Left ventricle myocardium inferior (tissue), 1 donor: Measurements from ENCODE around the gene INTS11. TPM values are rescaled to one million over a fixed set of nuclear protein-coding genes. Genes with fewer than 3 reads are reported as not detected.

Source experiments
- DNase-seq: peaks from one replicate; pipeline ENCODE4 v3.0.0-alpha.2; 2020
- H3K27ac ChIP-seq: fragments of 200-600 bp; replicated peaks from 2 replicates; pipeline ENCODE4 v1.8.0; 2021
- H3K27me3 ChIP-seq: fragments of 200-600 bp; 2 replicates; pipeline ENCODE4 v1.8.0; 2021; ENCODE audit warnings: low read depth
- H3K36me3 ChIP-seq: fragments of 200-600 bp; 2 replicates; pipeline ENCODE4 v1.8.0; 2021
- H3K4me1 ChIP-seq: fragments of 200-600 bp; 2 replicates; pipeline ENCODE4 v1.8.0; 2021
- H3K4me3 ChIP-seq: fragments of 200-600 bp; 2 replicates; pipeline ENCODE4 v1.8.0; 2021; ENCODE audit warnings: mild to moderate bottlenecking, moderate library complexity
- H3K9me3 ChIP-seq: fragments of 200-600 bp; replicated peaks from 2 replicates; pipeline ENCODE4 v1.8.0; 2021
- intact Hi-C: fragments of 100-400 bp; cut with micrococcal nuclease; formaldehyde crosslinking; loops from one replicate; pipeline ENCODE4 v1.11.0; 2022
- total RNA-seq: library from RNA; stranded (reverse); fragmentation: NEBNext Ultra II Directional; extraction: Animal tissue kit (Norgen Biotek cat#: 25700); gene quantifications from one replicate; pipeline ENCODE4 v1.2.1, GENCODE V29; 2021
- TF ChIP-seq, protein P1 (sequence below): fragments of 200-600 bp; IDR thresholded peaks from 2 replicates; pipeline ENCODE4 v1.8.0; 2021; ENCODE audit warnings: antibody characterized with exemption, mild to moderate bottlenecking, borderline replicate concordance
- donor health status: DM: no; HTN: yes; CAD: no; lungs with severe emphysema.

INTS11 gene
- total RNA-seq, 1 donor from 2014 or later, result 70.1 TPM

DNA sequence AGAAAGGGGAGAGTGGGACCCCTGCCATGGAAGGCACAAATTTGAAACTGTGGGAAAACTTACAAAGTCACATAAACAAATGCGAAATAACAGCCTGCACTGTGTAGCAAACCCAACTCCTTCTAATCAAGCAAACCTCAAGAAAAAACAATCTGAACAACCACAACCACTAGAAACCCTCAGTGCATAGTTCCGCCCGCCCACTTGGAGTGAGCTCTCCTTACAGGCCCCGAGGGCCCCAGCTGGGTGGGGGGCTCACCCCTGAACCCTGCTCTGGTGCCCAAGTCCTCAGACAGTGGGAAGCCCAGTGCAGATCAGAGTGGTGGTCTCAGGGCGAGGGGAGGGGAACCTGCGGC is 34.8 kb upstream of the INTS11 start:
- DNase-seq, result peak; percentile 35
- Histone ChIP-seq H3K9me3 (no peaks in the 10 kb centered on the region), H3K27me3 (peaks cover 69% of the 10 kb centered on the region), H3K36me3 (no peaks in the 10 kb centered on the region), H3K4me1 (peaks cover 59% of the 10 kb centered on the region), H3K4me3 (peak overlapping the region; percentile 69), H3K27ac (peak overlapping the region; percentile 84)
- TF ChIP-seq, protein P1, sequence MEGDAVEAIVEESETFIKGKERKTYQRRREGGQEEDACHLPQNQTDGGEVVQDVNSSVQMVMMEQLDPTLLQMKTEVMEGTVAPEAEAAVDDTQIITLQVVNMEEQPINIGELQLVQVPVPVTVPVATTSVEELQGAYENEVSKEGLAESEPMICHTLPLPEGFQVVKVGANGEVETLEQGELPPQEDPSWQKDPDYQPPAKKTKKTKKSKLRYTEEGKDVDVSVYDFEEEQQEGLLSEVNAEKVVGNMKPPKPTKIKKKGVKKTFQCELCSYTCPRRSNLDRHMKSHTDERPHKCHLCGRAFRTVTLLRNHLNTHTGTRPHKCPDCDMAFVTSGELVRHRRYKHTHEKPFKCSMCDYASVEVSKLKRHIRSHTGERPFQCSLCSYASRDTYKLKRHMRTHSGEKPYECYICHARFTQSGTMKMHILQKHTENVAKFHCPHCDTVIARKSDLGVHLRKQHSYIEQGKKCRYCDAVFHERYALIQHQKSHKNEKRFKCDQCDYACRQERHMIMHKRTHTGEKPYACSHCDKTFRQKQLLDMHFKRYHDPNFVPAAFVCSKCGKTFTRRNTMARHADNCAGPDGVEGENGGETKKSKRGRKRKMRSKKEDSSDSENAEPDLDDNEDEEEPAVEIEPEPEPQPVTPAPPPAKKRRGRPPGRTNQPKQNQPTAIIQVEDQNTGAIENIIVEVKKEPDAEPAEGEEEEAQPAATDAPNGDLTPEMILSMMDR, result no peak
- intact Hi-C loops, result no loop called here

DNA sequence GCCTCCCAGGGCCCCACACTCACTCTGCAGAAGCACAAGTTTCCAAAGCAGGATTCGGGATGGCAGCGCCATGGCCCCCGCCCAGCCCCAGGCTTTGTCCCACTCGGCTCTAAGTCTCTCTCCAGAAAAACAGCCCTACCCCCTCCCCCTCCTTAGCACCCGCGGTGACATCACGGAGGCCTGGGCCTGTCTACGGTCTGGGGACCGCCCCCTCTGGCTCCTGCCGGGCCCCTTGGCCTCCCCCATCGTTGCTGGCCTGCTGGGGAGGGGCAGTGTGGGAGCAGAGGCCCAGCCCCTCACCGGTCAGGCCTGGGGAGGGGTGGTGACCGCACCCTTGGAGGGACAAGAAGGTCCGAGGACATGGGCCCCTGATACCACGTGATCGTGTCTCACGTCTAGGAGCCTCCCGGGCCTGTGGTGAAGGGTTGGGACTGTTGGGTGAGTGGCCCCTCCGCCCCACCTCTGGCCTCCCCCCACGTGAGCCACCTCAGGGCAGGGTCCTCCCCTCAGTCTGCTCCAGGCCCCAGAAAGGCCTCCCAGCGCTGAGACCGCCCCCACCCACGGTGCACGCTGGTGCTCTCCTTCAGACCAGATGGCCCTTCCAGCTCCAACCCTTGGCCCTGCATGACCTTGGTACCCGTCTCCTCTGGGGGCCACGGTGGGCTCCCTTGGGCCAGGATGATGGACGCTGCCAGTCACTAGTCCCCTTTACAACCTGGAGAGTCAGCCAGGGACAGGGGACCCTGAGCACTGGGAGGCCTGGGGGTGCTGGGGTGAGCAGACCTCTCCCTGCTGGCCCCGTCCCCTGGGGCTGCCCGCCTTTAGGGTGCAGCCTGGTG is 34.2 kb upstream of the INTS11 start, which contains the start of gene MXRA8:
Gene MXRA8, minus strand, starts transcription at position 123 of the 839 bp plus-strand sequence. Its CDS starts 51 bp downstream, at position 72.
- no peaks in the 10 kb centered on the region for H3K9me3 ChIP-seq
- peaks cover 66% of the 10 kb centered on the region for H3K4me1 ChIP-seq
- intact Hi-C loops, result no loop called here
- peak within 1 kb of the TSS; percentile 69 for H3K4me3 ChIP-seq
- DNase-seq, result peak; percentile 80
- peak within 1 kb of the TSS; percentile 84 for H3K27ac ChIP-seq
- TF ChIP-seq, protein P1, result no peak
- H3K36me3 ChIP-seq, result no peaks in the 10 kb centered on the region
- peaks cover 75% of the 10 kb centered on the region for H3K27me3 ChIP-seq

DNA sequence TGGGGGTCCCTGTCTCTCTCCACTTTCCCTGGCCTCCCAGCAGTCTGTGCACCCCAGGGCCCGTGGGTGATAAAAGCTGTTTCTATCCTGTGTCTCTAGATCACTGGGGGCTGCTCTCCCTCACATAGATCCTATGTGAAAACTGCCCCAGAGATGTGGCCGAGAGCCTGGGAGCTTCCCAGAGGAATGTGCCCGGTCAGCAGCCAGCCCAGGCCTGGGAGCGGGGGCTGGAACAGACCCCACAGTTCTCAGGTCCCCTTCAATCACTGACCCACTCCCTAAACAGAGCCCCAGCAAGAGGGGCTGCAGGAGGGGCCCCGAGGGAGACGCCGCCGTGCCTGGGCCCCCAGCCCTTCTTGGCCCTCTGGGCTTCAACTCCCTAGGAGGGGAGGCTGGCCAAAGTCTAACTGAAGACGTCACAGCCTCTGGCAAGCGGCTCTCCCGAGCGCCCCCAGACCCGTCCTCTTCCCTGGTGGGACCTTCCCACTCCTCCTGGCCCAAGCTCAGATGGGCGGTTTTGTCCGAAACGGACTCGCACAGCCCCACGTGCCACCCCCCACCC is 33.5 kb upstream of the INTS11 start:
- peaks cover 82% of the 10 kb centered on the region for H3K27me3 ChIP-seq
- no peaks in the 10 kb centered on the region for H3K36me3 ChIP-seq
- TF ChIP-seq, protein P1, result no peak
- peaks cover 73% of the 10 kb centered on the region for H3K4me1 ChIP-seq
- no peak for DNase-seq
- intact Hi-C loops, result no loop called here
- H3K27ac ChIP-seq, result peak overlapping the region; percentile 84
- H3K4me3 ChIP-seq, result peak overlapping the region; percentile 69
- H3K9me3 ChIP-seq, result no peaks in the 10 kb centered on the region

DNA sequence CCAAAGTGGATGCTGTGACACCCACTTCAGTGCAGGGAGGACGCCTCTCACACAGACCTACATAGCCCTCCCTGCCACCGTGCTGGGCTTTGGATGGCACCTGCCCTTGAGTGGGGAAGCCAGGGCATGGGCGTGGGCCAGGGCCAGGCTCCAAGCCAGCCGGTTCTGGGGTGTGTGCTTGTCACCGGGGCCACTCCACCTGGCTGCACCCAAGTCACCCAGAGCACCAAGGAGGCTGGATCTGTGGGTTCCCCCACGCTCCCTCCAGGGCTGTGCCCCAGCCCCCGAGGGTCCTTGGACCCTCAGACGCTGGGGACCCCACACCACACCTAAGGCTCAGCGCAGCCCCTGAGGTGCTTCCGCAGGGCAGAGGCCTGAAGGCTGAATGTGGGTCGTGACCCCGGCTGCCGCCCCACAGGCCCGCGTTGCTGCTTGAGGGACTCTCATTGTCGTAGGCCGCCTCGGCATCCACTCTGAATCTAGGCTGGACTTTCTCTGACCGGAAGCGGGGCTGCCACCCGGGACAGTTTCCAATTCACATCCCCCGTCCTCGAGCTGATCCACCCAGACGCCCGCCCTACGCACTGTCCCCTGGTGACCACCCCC is 32.4 kb upstream of the INTS11 start:
- Histone ChIP-seq H3K4me3 (peak overlapping the region; percentile 69), H3K4me1 (peaks cover 77% of the 10 kb centered on the region), H3K27me3 (peaks cover 88% of the 10 kb centered on the region), H3K9me3 (no peaks in the 10 kb centered on the region), H3K36me3 (no peaks in the 10 kb centered on the region), H3K27ac (peak overlapping the region; percentile 84)
- no peak for DNase-seq
- TF ChIP-seq, protein P1, result no peak
- intact Hi-C loops, result no loop called here

DNA sequence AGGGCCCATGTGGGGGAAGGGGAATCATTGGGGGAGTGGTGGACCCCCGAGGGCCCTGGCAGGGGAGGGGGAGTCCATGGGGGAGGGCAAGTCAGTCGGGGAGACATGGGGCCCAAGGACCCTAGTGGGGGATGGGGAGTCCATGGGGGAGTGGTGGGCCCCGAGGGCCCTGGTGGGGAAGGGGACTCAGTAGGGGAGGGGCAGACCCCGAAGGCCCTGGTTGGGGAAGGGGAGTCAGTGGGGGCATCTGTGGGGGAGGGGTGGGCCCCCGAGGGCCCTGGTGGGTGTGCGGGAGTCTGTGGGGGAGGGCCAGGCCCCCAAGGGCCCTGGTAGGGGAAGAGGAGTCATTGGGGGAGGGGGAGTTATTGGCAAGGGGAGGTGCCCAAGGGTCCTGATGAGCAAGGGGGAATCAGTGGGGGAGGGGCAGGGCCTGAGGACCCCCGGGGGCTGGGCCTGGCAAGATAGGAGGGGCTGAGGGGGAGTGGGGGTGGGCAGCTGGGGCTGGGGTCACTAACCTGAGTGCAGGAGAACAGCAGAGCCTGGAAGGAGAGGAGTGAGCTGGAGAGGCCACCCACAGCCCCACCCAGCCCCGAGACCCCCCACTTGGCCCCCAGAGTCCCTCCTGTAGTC is 31.8 kb upstream of the INTS11 start:
- no peak for DNase-seq
- H3K27me3 ChIP-seq, result peaks cover 81% of the 10 kb centered on the region
- H3K9me3 ChIP-seq, result no peaks in the 10 kb centered on the region
- no peaks in the 10 kb centered on the region for H3K36me3 ChIP-seq
- H3K4me3 ChIP-seq, result peak overlapping the region; percentile 69
- TF ChIP-seq, protein P1, result no peak
- H3K4me1 ChIP-seq, result peaks cover 77% of the 10 kb centered on the region
- intact Hi-C loops, result no loop called here
- H3K27ac ChIP-seq, result peak overlapping the region; percentile 84
